ENCODE measurements around the gene FAM50A.
"Not testable (repeated sequence)": the region's sequence is repeated elsewhere in the genome, so short reads cannot be mapped to it uniquely, and the experiment has no call there.

- TF ChIP-seq, protein P1, sequence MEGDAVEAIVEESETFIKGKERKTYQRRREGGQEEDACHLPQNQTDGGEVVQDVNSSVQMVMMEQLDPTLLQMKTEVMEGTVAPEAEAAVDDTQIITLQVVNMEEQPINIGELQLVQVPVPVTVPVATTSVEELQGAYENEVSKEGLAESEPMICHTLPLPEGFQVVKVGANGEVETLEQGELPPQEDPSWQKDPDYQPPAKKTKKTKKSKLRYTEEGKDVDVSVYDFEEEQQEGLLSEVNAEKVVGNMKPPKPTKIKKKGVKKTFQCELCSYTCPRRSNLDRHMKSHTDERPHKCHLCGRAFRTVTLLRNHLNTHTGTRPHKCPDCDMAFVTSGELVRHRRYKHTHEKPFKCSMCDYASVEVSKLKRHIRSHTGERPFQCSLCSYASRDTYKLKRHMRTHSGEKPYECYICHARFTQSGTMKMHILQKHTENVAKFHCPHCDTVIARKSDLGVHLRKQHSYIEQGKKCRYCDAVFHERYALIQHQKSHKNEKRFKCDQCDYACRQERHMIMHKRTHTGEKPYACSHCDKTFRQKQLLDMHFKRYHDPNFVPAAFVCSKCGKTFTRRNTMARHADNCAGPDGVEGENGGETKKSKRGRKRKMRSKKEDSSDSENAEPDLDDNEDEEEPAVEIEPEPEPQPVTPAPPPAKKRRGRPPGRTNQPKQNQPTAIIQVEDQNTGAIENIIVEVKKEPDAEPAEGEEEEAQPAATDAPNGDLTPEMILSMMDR (IDR thresholded peaks at IDR 0.05), result not testable (repeated sequence)
- TF ChIP-seq EP300, POLR2AphosphoS5, POLR2A (IDR thresholded peaks at IDR 0.05): not testable (repeated sequence)
Observed at GRCh38 chrX:154400369-154400817, 43.5 kb upstream of the FAM50A start.

Measured in upper lobe of left lung (tissue), 4 donors.